Naive thymus-derived CD8-positive, alpha-beta T cell (primary cell): ENCODE data around the gene DYRK1B. TPM values are rescaled to one million over a fixed set of nuclear protein-coding genes. Genes with fewer than 3 reads are reported as not detected.
"Not testable (repeated sequence)": the region's sequence is repeated elsewhere in the genome, so short reads cannot be mapped to it uniquely, and the experiment has no call there.

Experiments
- ATAC-seq, 2 donors: fragments of 150-1000 bp; cut with Tn5 transposase in 1 of 2; sonication (Bioruptor Pico), chemical (Tn5 transposase) in 1 of 2; 1 replicate in 1 of 2; 2 replicates in 1 of 2; pipeline ENCODE4 v1.10.0; 2021; ENCODE audit warnings: mild to moderate bottlenecking in 2 of 2, moderate library complexity in 2 of 2
- POLR2A ChIA-PET: fragments of 350-600 bp; sonication (Branson Sonifier 250); formaldehyde crosslinking; loops from one replicate; lab custom pipeline; 2021; ENCODE audit warnings: antibody characterized with exemption; lab: Charles Lee
- DNase-seq, 10 donors: peaks; one replicate each; pipeline versions ENCODE4 v3.0.0 to v3.0.0-alpha.2; 2020 to 2022
- H3K27ac Mint-ChIP-seq, 10 donors: one replicate each; pipeline ENCODE4 v1.8.0; 2020 to 2022; ENCODE audit warnings: mild to moderate bottlenecking in 10 of 10, mixed read lengths in 10 of 10, moderate library complexity in 4 of 10, inconsistent platforms in 1 of 10
- H3K27me3 Mint-ChIP-seq, 5 donors: one replicate each; pipeline ENCODE4 v1.8.0; 2021 to 2022; ENCODE audit warnings: mixed read lengths in 5 of 5
- H3K36me3 Mint-ChIP-seq, 3 donors: one replicate each; pipeline ENCODE4 v1.8.0; 2020 to 2022; ENCODE audit warnings: mixed read lengths in 3 of 3, mild to moderate bottlenecking in 2 of 3, inconsistent platforms in 1 of 3
- H3K4me1 Mint-ChIP-seq, 4 donors: one replicate each; pipeline ENCODE4 v1.8.0; 2021 to 2022; ENCODE audit warnings: mixed read lengths in 4 of 4
- H3K4me3 Mint-ChIP-seq, 10 donors: one replicate each; pipeline ENCODE4 v1.8.0; 2020 to 2022; ENCODE audit warnings: mild to moderate bottlenecking in 10 of 10, mixed read lengths in 10 of 10, moderate library complexity in 6 of 10, inconsistent platforms in 1 of 10
- H3K9me3 Mint-ChIP-seq, 9 donors: one replicate each; pipeline ENCODE4 v1.8.0; 2020 to 2022; ENCODE audit warnings: mixed read lengths in 9 of 9, mild to moderate bottlenecking in 3 of 9, inconsistent platforms in 1 of 9, moderate library complexity in 1 of 9
- polyA plus RNA-seq, 3 donors: library from polyadenylated mRNA; unstranded; fragments of 300-500 nt; fragmentation: Illumina TruSeq; gene quantifications; one replicate each; pipeline ENCODE4 v1.2.3, GENCODE V29; 2021
- total RNA-seq, 8 experiments: library from RNA in 2 of 8; stranded (reverse) in 2 of 8; gene quantifications; one replicate each; pipeline ENCODE4 v1.2.3 and lab custom pipeline; 2021 to 2026

Gene DYRK1B
- total and polyA plus RNA-seq, 5 experiments from 2014 or later = 5.2 to 19.7 (median 6.2) TPM

- Mint-ChIP-seq H3K36me3 (peaks cover 0 to 35% (median 4%) of the 10 kb centered on the region in 3 donors), H3K27ac (peak overlapping the region in 4 of 10 donors; percentile 17 to 65 (median 36)), H3K4me3 (no peak overlapping the region), H3K4me1 (peaks cover 12 to 29% (median 19%) of the 10 kb centered on the region in 4 donors), H3K9me3 (no peaks in the 10 kb centered on the region), H3K27me3 (no peaks in the 10 kb centered on the region)
- no peak for DNase-seq
- no peak for ATAC-seq
- POLR2A ChIA-PET = no interaction called here
These were observed 17.5 kb downstream of the DYRK1B start for GRCh38 chr19:39816287-39817048.

DNA sequence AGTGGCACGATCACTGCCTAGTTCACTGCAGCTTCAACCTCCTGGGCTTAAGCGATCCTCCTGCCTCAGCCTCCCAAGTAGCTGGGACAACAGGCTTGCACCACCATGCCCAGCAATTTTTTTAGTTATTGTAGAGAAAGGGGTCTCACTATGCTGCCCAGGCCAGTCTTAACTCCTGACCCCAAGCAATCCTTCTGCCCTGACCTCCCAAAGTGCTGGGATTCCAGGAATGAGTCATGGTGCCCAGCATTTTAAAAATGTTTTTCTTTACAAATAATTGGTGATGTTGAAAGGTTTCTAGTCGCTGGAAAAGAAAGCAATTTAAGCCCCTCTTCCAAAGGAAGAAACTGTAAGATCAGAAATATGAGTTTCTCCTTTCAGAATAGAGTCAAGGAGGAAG lies 19.4 kb downstream of the DYRK1B start:
- ATAC-seq (no peak), DNase-seq (no peak)
- H3K27ac Mint-ChIP-seq = no peak overlapping the region
- H3K9me3 Mint-ChIP-seq = no peaks in the 10 kb centered on the region
- H3K27me3 Mint-ChIP-seq = no peaks in the 10 kb centered on the region
- H3K4me3 Mint-ChIP-seq = no peak overlapping the region
- H3K36me3 Mint-ChIP-seq = peaks cover 0 to 35% (median 4%) of the 10 kb centered on the region in 3 donors
- POLR2A ChIA-PET = no interaction called here
- H3K4me1 Mint-ChIP-seq = peaks cover 9 to 27% (median 14%) of the 10 kb centered on the region in 4 donors

- H3K27me3 Mint-ChIP-seq, H3K9me3 Mint-ChIP-seq, POLR2A ChIA-PET, H3K4me3 Mint-ChIP-seq, H3K27ac Mint-ChIP-seq, ATAC-seq, DNase-seq: not testable (repeated sequence)
- Mint-ChIP-seq H3K4me1 (peaks cover 4 to 22% (median 10%) of the 10 kb centered on the region in 4 donors), H3K36me3 (peaks cover 0 to 32% (median 4%) of the 10 kb centered on the region in 3 donors)
These were observed 19.9 kb downstream of the DYRK1B start for GRCh38 chr19:39814111-39814510.

- H3K4me3 Mint-ChIP-seq = no peak overlapping the region
- ATAC-seq = no peak
- DNase-seq = no peak
- peaks cover 0 to 18% (median 5%) of the 10 kb centered on the region in 4 donors for H3K4me1 Mint-ChIP-seq
- no peaks in the 10 kb centered on the region for H3K27me3 Mint-ChIP-seq
- H3K27ac Mint-ChIP-seq = peak overlapping the region in 2 of 10 donors; percentile 11 to 38
- no peaks in the 10 kb centered on the region for H3K9me3 Mint-ChIP-seq
- POLR2A ChIA-PET = no interaction called here
- peaks cover 0 to 29% (median 4%) of the 10 kb centered on the region in 3 donors for H3K36me3 Mint-ChIP-seq
These were observed 20.5 kb downstream of the DYRK1B start for GRCh38 chr19:39813264-39813993.

- H3K27me3 Mint-ChIP-seq = no peaks in the 10 kb centered on the region
- peak overlapping the region in 1 of 10 donors; percentile 51 for H3K27ac Mint-ChIP-seq
- H3K4me1 Mint-ChIP-seq = peaks cover 0 to 10% (median 2%) of the 10 kb centered on the region in 4 donors
- H3K36me3 Mint-ChIP-seq = peaks cover 0 to 13% (median 0%) of the 10 kb centered on the region in 3 donors
- ATAC-seq (no peak), DNase-seq (no peak)
- H3K9me3 Mint-ChIP-seq = no peaks in the 10 kb centered on the region
- no peak overlapping the region for H3K4me3 Mint-ChIP-seq
- POLR2A ChIA-PET = no interaction called here
These were observed 22.9 kb downstream of the DYRK1B start for GRCh38 chr19:39811064-39811463.

- DNase-seq (no peak), ATAC-seq (no peak)
- Mint-ChIP-seq H3K4me1 (peaks cover 0 to 8% (median under 1%) of the 10 kb centered on the region in 4 donors), H3K9me3 (no peaks in the 10 kb centered on the region), H3K4me3 (no peak overlapping the region), H3K27me3 (peaks cover 0 to 2% (median 0%) of the 10 kb centered on the region in 5 donors), H3K36me3 (peaks cover 0 to 9% (median 0%) of the 10 kb centered on the region in 3 donors), H3K27ac (no peak overlapping the region)
- POLR2A ChIA-PET = no interaction called here
These were observed 23.5 kb downstream of the DYRK1B start for GRCh38 chr19:39810424-39810823.

DNA sequence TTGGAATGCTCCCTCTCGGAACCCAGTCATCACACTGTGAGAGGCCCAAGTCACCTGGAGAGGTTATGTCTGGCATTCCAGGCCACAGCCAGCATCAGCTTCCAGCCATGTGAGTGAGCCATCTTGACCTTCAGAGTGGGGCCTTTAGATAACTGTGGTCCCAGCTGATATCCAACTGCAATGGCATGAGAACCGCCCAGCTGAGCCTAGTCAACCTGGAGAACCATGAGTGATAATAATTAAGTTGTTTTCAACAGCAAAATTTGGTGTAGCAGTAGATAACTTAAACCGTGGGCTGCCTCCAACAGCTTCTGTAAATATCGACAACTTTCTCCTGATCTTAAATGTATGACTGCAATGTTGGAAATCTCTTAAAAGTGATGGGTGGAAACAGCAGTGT lies 24.6 kb downstream of the DYRK1B start:
- POLR2A ChIA-PET = interaction anchor here (0.7 kb wide), 1 partner anchor 11 kb away, joined by 5 read pairs; no protein-coding TSS in a partner anchor
- H3K4me1 Mint-ChIP-seq = peaks cover 0 to 8% (median under 1%) of the 10 kb centered on the region in 4 donors
- DNase-seq (no peak), ATAC-seq (no peak)
- no peak overlapping the region for H3K27ac Mint-ChIP-seq
- no peak overlapping the region for H3K4me3 Mint-ChIP-seq
- H3K36me3 Mint-ChIP-seq = peaks cover 0 to 9% (median 0%) of the 10 kb centered on the region in 3 donors
- peaks cover 0 to 4% (median 2%) of the 10 kb centered on the region in 5 donors for H3K27me3 Mint-ChIP-seq
- no peaks in the 10 kb centered on the region for H3K9me3 Mint-ChIP-seq

DNA sequence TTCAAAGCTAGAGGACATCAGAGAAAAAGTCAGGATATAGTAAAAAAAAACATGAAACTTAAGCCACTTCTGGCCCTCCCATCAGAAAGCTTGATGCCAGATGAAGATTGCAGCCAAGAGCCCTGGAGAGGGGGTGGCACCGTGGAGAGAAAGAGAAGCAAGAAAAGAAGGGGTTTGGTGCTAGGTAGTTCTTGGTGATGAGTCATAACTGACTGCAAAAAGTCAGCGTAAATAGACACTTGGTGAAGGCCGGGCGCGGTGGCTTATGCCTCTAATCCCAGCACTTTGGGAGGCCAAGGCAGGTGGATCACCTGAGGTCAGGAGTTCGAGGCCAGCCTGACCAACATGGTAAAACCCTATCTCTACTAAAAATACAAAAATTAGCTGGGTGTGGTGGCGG lies 25.3 kb downstream of the DYRK1B start:
- not testable (repeated sequence) for H3K4me1 Mint-ChIP-seq, H3K27ac Mint-ChIP-seq, H3K4me3 Mint-ChIP-seq, ATAC-seq, H3K27me3 Mint-ChIP-seq, H3K36me3 Mint-ChIP-seq, H3K9me3 Mint-ChIP-seq, DNase-seq
- POLR2A ChIA-PET = interaction anchor here (0.5 kb wide), 1 partner anchor 22 kb away, joined by 3 read pairs; no protein-coding TSS in a partner anchor

GRCh38 chr19:39807846-39808364 lies 26.1 kb downstream of the DYRK1B start:
- Mint-ChIP-seq H3K36me3 (peaks cover 0 to 3% (median 0%) of the 10 kb centered on the region in 3 donors), H3K27ac (peak overlapping the region in 1 of 10 donors; percentile 11), H3K4me3 (no peak overlapping the region), H3K9me3 (no peaks in the 10 kb centered on the region), H3K27me3 (peaks cover 1 to 10% (median 7%) of the 10 kb centered on the region in 5 donors), H3K4me1 (peaks cover 0 to 8% (median under 1%) of the 10 kb centered on the region in 4 donors)
- ATAC-seq = no peak
- POLR2A ChIA-PET = interaction anchor here (0.7 kb wide), 1 partner anchor 19 kb away, joined by 3 read pairs; no protein-coding TSS in a partner anchor
- DNase-seq = no peak

DNA sequence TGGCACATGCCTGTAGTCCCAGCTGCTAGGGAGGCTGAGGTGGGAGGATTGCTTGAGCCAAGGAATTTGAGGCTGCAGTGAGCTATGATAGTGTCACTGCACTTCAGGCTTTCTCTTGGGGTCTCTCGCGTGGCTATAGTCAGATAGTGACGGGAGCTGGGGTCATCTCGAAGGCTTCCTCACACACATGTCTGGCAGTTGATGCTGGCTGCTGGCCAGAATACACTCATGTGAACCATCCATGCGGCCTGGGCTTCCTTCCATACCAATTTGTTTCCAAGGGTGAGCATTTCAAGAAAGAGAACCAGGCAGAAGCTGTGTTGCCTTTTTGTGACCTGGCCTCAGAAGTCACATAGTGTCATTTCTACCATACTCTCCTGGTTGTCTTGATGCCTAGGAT lies 28.9 kb downstream of the DYRK1B start:
- POLR2A ChIA-PET = interaction anchor here (0.6 kb wide), 1 partner anchor 16 kb away, joined by 4 read pairs; no protein-coding TSS in a partner anchor
- no peaks in the 10 kb centered on the region for H3K9me3 Mint-ChIP-seq

GRCh38 chr19:39802958-39803357 lies 31.0 kb downstream of the DYRK1B start:
- peaks cover 5 to 17% (median 12%) of the 10 kb centered on the region in 5 donors for H3K27me3 Mint-ChIP-seq
- ATAC-seq (no peak), DNase-seq (no peak)
- H3K4me1 Mint-ChIP-seq = no peaks in the 10 kb centered on the region
- POLR2A ChIA-PET = no interaction called here
- no peaks in the 10 kb centered on the region for H3K36me3 Mint-ChIP-seq
- H3K4me3 Mint-ChIP-seq = no peak overlapping the region
- H3K27ac Mint-ChIP-seq = no peak overlapping the region
- no peaks in the 10 kb centered on the region for H3K9me3 Mint-ChIP-seq

More for the DNA sequence above, 28.9 kb downstream of the DYRK1B start:
- peaks cover 0 to 1% (median 0%) of the 10 kb centered on the region in 4 donors for H3K4me1 Mint-ChIP-seq
- no peak overlapping the region for H3K27ac Mint-ChIP-seq
- DNase-seq (no peak), ATAC-seq (no peak)
- peaks cover 5 to 17% (median 12%) of the 10 kb centered on the region in 5 donors for H3K27me3 Mint-ChIP-seq
- H3K4me3 Mint-ChIP-seq = no peak overlapping the region
- no peaks in the 10 kb centered on the region for H3K36me3 Mint-ChIP-seq

DNA sequence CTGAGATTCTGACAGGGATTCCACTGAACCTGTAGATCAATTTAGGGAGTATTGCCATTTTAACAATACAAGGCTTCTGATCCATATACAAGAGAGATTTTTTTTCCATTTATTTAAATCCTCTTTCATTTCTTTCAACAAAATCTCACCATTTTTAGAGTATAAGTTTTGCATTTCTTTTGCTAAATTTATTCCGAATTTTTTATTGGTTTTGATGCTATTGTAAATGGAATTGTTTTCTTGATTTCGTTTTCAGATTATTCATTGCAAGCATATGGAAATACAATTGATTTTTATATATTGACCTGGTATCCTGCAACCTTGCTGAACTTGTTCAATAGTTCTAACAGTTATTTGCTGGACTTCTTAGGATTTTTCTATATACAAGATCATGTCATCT lies 36.9 kb downstream of the DYRK1B start:
- POLR2A ChIA-PET = no interaction called here
- no peaks in the 10 kb centered on the region for H3K36me3 Mint-ChIP-seq

More for the DNA sequence above, 36.9 kb downstream of the DYRK1B start:
- Mint-ChIP-seq H3K9me3 (no peaks in the 10 kb centered on the region), H3K27ac (no peak overlapping the region), H3K4me3 (no peak overlapping the region), H3K4me1 (peaks cover 0 to 7% (median 4%) of the 10 kb centered on the region in 4 donors), H3K27me3 (peaks cover 0 to 15% (median under 1%) of the 10 kb centered on the region in 5 donors)
- DNase-seq (no peak), ATAC-seq (no peak)
